HG02970 (cell line): ENCODE data around the gene RASD2.

ENCODE experiments used
- ATAC-seq: cut with Tn5 transposase; IDR thresholded peaks from one replicate; pipeline ENCODE4 v1.9.1; 2021; ENCODE audit warnings: mild to moderate bottlenecking, moderate library complexity, moderate number of reproducible peaks; ENCODE audit not compliant: unreplicated experiment, low FRiP score

RASD2 gene

GRCh38 chr22:35539487-35539886, 1.1 kb upstream of the RASD2 start:
- ATAC-seq, result no peak

GRCh38 chr22:35539910-35540594, 579 bp upstream of the RASD2 start:
- peak; percentile 63 for ATAC-seq

- no peak for ATAC-seq
Observed at GRCh38 chr22:35541254-35541748, 670 bp downstream of the RASD2 start.

- no peak for ATAC-seq
Observed at GRCh38 chr22:35542157-35542938, 1.7 kb downstream of the RASD2 start.

GRCh38 chr22:35542939-35543516, 2.4 kb downstream of the RASD2 start:
- ATAC-seq, result no peak

- ATAC-seq, result no peak
Observed at GRCh38 chr22:35543702-35544101, 3.1 kb downstream of the RASD2 start.

GRCh38 chr22:35544189-35544588, 3.6 kb downstream of the RASD2 start:
- ATAC-seq, result no peak

GRCh38 chr22:35544827-35545226, 4.2 kb downstream of the RASD2 start:
- no peak for ATAC-seq

- ATAC-seq, result no peak
Observed at GRCh38 chr22:35546886-35547285, 6.3 kb downstream of the RASD2 start.

GRCh38 chr22:35547987-35548721, 7.5 kb downstream of the RASD2 start:
- no peak for ATAC-seq

GRCh38 chr22:35548722-35549112, 8.1 kb downstream of the RASD2 start:
- ATAC-seq, result no peak

- ATAC-seq, result no peak
Observed at GRCh38 chr22:35549328-35549727, 8.7 kb downstream of the RASD2 start.

- no peak for ATAC-seq
Observed at GRCh38 chr22:35551549-35552177, 11.0 kb downstream of the RASD2 start.

- no peak for ATAC-seq
Observed at GRCh38 chr22:35552196-35552842, 11.7 kb downstream of the RASD2 start.

GRCh38 chr22:35552846-35553245, 12.2 kb downstream of the RASD2 start:
- no peak for ATAC-seq

GRCh38 chr22:35553341-35553740, 12.7 kb downstream of the RASD2 start:
- no peak for ATAC-seq

GRCh38 chr22:35554297-35554845, 13.7 kb downstream of the RASD2 start:
- ATAC-seq, result no peak

- ATAC-seq, result no peak
Observed at GRCh38 chr22:35555483-35555890, 14.9 kb downstream of the RASD2 start.

GRCh38 chr22:35555946-35556547, 15.4 kb downstream of the RASD2 start:
- ATAC-seq, result no peak
